Upper lobe of left lung (tissue), 4 donors: ENCODE results near the gene PAPOLA.

ENCODE experiments used
- EP300 ChIP-seq, 4 donors: sonication (generic); formaldehyde crosslinking; IDR thresholded peaks; one replicate each; pipeline ENCODE4 v1.5.1; 2017; ENCODE audit warnings: antibody characterized with exemption in 4 of 4, control low read depth in 2 of 4
- TF ChIP-seq, protein P1 (sequence below), 6 experiments: fragments of 450-650 bp in 4 of 6; fragments of 200-600 bp in 2 of 6; sonication (generic) in 2 of 6; IDR thresholded peaks; one replicate each; pipeline ENCODE4 v1.5.1; 2016 to 2019; ENCODE audit warnings: antibody characterized with exemption in 6 of 6

DNA sequence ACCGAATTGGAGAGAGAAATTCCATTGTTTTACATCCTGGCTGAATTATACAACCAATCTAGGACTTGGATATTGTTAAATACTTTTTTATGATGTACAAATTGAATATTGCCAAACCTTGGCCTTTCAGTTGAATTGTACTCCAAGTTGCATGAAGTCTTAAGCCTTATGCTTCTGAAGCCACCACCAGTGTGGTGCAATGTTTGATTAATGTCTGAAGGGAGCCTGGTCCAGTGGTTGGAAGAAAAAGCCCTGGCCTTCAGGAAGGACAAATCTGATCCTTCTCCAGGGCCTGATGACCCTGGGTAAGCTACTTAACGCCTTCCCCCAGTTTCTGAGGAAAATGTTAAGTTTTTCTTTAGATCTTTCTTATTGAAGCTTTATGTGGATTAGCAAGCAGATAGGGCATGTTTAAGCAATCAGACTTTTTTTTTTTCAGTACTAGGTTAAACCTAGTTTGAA lies 72.0 kb downstream of the PAPOLA start:
- TF ChIP-seq, protein P1, sequence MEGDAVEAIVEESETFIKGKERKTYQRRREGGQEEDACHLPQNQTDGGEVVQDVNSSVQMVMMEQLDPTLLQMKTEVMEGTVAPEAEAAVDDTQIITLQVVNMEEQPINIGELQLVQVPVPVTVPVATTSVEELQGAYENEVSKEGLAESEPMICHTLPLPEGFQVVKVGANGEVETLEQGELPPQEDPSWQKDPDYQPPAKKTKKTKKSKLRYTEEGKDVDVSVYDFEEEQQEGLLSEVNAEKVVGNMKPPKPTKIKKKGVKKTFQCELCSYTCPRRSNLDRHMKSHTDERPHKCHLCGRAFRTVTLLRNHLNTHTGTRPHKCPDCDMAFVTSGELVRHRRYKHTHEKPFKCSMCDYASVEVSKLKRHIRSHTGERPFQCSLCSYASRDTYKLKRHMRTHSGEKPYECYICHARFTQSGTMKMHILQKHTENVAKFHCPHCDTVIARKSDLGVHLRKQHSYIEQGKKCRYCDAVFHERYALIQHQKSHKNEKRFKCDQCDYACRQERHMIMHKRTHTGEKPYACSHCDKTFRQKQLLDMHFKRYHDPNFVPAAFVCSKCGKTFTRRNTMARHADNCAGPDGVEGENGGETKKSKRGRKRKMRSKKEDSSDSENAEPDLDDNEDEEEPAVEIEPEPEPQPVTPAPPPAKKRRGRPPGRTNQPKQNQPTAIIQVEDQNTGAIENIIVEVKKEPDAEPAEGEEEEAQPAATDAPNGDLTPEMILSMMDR (IDR thresholded peaks at IDR 0.05): no peak
- no peak for TF ChIP-seq EP300 (IDR thresholded peaks at IDR 0.05)
